SU-DHL-6 (cell line): ENCODE data around the gene TXLNG.

Experiments used
- CTCF ChIP-seq: fragments of 200-600 bp; sonication (generic); IDR thresholded peaks from one replicate; pipeline ENCODE4 v1.5.1; 2017; ENCODE audit warnings: antibody characterized with exemption, mild to moderate bottlenecking, low read length, moderate library complexity; ENCODE audit not compliant: insufficient read depth, poor library complexity, severe bottlenecking
- EZH2phosphoT487 ChIP-seq: fragments of 200-600 bp; sonication (generic), shearing (Covaris generic); conservative IDR thresholded peaks from 2 replicates; pipeline ENCODE4 v1.6.1; 2018; ENCODE audit warnings: mild to moderate bottlenecking, antibody characterized with exemption, low read length, moderate library complexity, mixed read lengths

GRCh38 chrX:16834806-16835205 lies 48.5 kb downstream of the TXLNG start:
- TF ChIP-seq CTCF (no peak), EZH2phosphoT487 (no peak)
